Left forelimb (tissue), 1 donor: ENCODE results near the gene GSTO1.

Source experiments
- DNase-seq: peaks from one replicate; pipeline ENCODE4 v3.0.0-alpha.2; 2018; ENCODE audit warnings: low spot score

The GSTO1 gene

DNA sequence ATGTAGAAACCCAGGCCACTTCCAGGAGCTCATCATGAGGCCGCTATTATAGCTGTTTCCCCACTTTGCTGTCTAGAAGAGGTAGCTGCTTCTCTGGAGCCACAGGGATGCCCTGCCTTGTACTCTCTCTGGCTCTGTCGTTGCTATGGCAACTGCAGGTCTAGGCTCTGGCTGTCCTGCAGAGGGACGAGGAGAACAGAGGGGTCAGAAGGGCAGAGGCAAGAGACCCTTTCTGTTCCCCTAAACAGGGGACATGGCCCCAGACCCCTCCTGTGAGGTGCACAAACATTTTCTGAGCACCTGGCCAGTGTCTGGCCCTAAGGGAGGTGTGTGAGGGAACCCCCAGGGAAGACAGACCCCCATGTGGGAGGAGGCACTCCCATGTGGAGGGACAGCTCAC is 52.2 kb downstream of the GSTO1 start:
- DNase-seq = no peak

GRCh38 chr10:104307576-104308438 is 53.1 kb downstream of the GSTO1 start:
- DNase-seq = no peak

- no peak for DNase-seq
Observed at GRCh38 chr10:104308439-104308903, 53.8 kb downstream of the GSTO1 start.

DNA sequence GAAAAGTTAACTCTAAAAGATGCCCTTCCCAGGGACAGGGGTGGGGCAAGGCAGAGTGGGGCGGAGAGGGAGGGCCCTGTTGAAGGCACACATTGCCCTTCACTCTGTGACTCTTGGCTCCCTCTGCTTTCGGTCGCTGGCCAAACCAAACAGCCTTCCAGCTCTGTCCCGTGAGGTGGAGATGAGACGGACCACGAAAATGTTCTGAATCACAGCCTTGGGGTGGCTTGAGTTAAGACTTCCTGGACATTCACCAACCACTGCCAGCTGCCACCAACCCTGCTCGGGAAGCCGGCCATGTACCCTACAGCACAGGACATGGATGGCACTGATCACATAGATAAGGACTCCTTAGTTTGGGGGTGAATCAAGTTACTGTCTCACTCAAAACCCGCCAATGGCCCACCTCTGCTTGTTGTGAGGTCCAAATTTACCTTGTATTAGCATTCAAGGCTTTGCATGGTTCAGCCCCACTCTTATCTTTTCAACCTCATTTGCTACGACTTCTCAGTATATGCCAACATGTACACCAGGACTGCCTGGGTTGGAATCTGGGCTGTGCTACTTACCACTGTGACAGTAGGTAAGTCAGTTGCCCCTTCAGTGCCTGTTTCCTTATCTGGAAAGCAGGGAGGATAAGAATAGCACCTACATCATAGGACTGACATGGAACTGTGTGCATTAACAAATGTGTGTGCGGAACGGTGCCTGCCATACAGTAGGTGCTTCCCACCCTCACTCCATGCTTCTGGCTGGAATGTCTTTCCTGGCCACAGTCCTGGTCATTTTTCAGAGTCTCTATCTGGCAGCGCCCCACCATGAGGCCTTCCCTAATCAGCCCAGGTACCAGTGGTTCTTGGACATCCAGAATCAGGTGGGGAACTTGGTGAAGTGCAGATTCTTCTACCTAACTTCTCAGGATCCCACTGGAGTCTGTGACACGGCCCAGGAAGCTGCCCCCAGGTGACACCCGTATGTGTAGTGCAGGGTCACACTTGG is 55.6 kb downstream of the GSTO1 start:
- no peak for DNase-seq

GRCh38 chr10:104311184-104311720 is 56.6 kb downstream of the GSTO1 start:
- no peak for DNase-seq

GRCh38 chr10:104314591-104315485 is 60.1 kb downstream of the GSTO1 start:
- DNase-seq = no peak

DNA sequence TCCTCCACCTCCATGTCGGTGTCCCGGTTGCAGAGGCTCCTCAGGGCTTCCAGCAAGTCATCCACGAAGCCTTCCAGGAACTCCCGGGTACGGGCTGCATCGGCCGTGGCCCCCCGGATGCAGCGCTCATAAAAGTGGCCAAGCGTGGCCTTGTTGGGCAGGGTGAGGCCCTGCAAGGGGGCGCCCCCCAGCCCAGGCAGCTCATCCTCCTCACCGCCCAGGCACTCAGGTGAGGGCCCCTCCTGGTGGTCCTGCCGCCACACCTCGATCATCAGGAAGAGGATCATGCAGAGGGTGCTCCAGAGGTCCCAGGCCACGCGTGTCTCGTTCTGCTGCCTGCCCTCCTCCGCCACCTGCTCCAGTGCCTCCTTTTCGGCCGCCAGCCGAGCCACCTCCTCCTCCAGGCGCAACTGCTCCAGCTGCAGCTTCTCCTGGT is 60.8 kb downstream of the GSTO1 start:
- DNase-seq = no peak

GRCh38 chr10:104316321-104317099 is 61.8 kb downstream of the GSTO1 start:
- DNase-seq = no peak
